ENCODE measurements around the gene NKG7. TPM values are rescaled to one million over a fixed set of nuclear protein-coding genes. Genes with fewer than 3 reads are reported as not detected.
A peak's percentile ranks its signal among the peaks of the same experiment; 100 is the strongest.

Gene NKG7
- total RNA-seq, 1 experiment from 2014 or later: not detected

DNA sequence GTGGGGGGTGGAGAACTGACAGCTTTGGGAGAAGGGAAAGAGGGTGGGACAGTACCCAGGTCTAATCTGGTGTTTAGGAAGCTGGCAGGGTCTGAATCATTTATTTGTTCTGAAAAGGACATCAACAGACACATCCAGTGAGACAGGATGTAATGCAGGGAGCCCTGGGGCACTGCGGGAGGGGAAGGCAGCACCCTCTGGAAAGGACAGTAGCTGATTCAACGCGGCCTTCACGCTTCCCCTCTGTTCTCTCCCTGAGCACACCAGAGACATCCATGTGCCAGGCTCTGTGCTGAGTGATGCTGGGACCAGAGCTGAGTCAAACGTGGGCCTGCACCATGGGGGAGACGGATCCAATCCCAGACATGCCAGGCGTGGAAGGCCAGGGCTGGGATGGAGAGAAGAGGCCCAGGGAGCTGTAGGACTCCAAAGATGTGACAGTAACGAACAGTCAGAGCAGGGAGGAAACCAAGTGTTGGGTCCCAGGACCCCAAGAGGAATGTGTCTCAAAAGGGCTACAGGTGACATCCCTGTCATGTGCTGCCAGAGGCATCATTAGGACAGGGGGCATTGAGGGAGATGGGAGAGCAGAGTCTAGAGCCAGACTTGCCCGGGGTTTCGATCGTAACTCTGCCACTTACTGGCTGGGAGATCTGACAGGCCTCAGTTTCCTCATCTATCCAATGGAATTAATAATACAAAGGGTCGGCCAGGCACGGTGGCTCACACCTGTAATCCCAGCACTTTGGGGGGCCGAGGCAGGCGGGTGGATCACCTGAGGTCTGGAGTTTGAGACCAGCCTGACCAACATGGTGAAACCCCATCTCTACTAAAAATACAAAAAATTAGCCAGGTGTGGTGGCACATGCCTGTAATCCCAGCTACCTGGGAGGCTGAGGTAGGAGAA, 8.0 kb downstream of the NKG7 start:
- DNase-seq (ENCODE audit: low spot score): peak; percentile 64

DNA sequence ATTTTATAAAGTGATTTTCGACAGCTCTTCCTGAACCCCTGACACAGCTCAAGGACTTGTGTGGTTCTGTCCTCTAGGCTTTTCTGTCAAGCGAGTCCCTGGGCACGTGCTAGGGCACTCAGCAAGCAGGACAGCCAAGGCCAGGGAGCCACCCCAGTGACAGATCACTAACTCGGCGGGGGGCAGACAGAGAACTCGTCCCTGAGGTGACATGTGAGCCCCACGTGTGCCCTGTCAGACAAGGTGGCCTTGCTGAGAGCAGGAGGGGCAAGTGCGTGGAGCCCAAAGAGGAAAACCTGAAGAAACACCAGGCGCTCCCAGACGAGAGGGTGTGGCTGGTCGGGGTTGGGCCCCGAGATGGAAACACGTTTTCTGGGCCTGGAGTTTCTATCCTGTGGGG, 11.2 kb downstream of the NKG7 start:
- no peak for DNase-seq (ENCODE audit: low spot score)

GRCh38 chr19:51359294-51359693, 13.2 kb downstream of the NKG7 start:
- DNase-seq (ENCODE audit: low spot score): no peak

GRCh38 chr19:51357952-51358351, 14.5 kb downstream of the NKG7 start:
- DNase-seq (ENCODE audit: low spot score): no peak

- DNase-seq (ENCODE audit: low spot score): no peak
Observed at GRCh38 chr19:51356159-51356801, 16.2 kb downstream of the NKG7 start.

DNA sequence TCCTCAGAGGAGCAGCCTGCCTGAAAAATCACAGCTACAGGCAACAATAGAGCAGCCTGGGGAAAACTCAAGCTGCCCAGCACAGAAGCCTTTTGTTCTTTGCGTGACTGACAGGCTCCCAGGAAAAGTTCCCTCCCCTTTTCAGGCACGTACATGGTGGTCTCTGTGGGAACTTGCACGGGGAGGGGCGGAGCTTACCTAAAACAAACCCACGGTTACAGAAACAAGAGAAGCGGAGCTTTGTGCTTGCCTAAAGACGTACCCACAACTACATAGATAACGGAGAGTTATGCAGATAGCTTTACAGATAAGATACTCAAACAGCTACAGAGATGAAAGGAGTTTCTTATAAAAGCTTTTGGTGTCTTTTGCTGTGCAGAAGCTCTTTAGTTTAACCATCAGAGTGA, 17.7 kb downstream of the NKG7 start:
- DNase-seq (ENCODE audit: low spot score): no peak

GRCh38 chr19:51354103-51354741, 18.2 kb downstream of the NKG7 start:
- DNase-seq (ENCODE audit: low spot score): no peak

- no peak for DNase-seq (ENCODE audit: low spot score)
Observed at GRCh38 chr19:51352783-51353360, 19.6 kb downstream of the NKG7 start.

DNA sequence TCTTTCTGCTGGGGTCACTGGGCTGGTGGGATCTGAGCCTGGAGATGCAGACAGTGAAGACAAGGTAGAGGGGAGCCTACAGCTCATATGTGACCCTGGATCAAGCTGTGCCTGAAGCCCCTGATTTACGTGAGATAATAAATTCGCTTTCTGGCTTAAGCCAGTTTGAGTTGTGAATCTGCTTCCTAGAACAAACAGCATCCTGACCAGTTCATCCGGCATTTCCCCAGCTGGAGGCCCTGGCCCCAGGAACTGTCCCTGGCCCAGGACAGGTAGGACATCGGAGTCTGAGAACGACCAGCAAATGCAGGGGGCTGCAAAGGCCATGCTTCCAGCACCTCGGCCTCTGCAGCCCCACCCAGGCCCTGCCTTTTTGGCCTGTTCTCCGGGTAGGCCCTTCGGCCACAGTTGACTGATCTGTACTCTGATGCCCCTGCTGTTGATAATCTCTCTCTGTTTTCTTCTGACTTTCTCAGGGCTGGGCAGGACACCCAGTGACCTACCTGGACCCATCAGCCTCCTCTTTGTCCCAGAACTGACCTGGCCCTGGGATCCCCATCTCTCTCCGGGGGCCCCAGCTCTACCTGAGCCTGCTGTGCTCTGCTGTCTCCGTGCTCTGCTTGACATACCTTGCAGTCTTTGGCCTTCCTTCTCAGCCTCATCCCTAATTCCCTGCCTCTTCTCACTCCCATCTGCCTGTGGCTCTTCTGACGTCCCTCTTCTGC, 21.0 kb downstream of the NKG7 start:
- DNase-seq (ENCODE audit: low spot score): no peak

DNA sequence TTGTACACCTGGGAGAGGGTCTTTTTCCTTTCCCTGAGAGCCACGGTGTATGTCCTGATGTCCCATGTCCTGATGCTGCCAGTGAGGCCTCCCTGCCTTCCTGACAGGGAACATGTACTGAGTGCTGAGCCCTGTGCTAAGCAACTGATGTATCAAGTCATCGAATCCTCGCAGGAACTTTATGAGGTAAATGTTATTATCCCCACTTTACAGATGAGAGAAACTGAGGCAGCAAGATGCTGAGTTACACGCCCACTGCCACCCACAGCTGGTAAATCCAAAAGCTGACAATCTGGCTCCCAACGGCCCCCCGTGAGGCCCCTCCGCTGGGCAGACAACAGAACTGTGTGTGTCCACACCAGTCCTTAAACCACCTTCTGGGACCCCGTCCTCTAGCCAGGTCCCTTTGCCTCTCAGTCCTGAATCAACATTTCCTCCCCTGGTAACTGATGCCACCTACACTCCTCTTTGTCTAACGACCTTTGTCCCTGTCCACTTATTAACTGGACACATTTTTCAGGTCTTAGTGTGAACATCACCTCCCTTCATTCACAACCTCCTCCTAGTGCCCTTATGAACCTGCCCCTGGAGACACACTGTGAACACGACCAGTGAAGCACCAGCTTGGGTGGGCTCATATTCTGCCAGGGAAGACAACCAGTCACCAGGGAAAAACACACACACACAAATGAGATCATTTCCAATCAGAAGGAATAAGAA, 25.1 kb downstream of the NKG7 start:
- peak; percentile 81 for DNase-seq (ENCODE audit: low spot score)

- DNase-seq (ENCODE audit: low spot score): no peak
Observed at GRCh38 chr19:51346742-51347141, 25.7 kb downstream of the NKG7 start.

DNA sequence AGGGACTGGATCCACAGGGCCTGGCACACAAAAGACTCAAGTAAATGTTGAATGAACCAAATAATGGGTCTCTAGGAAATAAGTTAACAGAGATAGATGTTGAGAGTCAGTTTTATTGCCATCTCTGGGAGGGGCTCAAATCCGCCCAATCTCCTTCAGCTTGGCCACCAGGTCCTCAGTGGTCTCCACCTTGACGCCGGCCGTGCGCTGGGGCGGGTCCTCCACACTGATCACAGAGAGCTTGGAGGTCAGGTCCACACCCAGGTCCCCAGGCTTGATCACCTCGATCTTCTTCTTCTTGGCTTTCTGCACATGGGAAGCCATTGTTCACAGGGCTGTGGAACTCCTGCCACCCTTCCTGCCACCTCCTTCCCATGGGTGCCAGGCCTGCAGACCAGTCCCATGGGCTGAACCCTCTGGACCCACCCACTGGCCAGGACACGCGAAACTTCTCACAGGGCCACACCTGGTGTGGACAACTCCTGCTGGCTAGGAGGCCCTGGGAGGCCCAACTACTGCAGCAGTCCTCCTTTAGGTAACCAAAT, 27.3 kb downstream of the NKG7 start:
- DNase-seq (ENCODE audit: low spot score): no peak

DNA sequence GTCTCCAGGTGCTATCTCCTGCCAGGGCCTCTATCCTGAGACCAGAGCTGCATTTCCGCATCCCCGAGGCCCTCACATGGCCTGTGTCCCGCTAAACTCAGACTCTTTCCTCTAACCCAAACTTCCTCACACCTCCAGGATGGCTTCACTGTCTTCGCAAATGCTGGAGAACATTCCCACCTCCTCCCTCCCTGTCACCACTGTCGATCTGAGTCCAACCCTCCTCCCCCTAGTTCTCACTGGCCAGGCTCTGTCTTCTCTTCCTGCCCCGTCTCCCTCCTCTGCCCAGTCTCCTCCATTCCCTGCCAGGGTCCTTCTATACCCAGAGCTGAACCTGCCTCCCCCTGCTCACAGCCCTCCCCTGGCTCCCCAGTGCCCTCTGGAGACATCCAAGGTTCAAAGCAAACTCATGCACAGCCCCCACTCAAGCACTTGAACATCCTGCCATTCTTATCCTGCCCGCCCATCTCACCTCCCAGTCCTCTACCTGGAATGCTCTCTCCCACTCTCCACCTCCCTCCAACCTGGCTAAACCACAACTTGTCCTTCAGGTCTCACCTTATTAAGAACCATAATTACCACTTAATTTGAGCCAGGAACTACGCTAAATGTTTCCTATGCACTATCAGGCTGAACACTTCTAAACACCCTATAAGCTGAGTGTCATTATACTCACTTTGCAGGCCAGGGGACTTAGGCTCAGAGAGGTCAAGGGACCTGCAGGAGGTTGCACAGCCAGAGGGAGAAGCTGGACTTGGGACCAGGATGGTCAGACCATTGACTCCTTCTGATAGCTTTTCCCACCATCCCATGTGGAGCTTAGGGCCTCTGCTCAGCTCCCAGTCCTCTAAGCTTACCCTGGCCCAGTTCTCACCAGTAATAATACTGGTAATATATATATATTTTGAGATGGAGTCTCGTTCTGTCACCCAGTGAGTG, 29.6 kb downstream of the NKG7 start:
- peak; percentile 71 for DNase-seq (ENCODE audit: low spot score)

DNA sequence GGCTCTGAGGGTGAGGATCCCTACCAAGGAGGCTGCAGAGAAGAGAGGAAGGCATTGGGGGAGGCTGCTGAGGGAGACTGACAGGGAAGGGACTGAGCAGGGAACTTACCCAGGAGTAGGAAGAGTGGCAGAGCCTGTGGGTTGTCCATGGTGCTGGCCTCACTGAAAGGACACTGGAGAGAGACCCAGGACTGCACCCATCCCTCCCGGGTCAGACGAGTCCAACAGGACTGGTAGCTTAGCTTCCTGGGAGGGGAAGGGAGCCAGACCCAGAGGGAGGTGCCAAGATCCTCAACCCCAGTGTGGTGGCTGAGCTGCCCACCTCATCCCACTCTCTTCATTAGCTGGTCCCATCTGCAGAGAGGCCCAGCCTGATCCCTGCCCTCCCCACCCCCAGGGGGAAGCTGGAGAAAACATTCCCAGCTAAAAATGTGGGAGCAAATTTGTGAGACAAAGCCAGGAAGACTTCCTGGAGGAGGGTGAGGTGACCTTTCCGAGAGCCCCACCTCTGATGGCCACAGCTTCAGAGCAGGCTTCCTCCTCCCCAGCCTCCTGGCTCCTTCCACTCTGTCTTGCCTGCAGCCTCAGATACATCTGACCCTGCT, 30.4 kb downstream of the NKG7 start, which contains the start of gene VSIG10L:
TSS of gene VSIG10L (minus strand) at position 164 of the 605 bp plus-strand sequence. CDS start at position 149, 15 bp downstream.
- peak; percentile 87 for DNase-seq (ENCODE audit: low spot score)

DNA sequence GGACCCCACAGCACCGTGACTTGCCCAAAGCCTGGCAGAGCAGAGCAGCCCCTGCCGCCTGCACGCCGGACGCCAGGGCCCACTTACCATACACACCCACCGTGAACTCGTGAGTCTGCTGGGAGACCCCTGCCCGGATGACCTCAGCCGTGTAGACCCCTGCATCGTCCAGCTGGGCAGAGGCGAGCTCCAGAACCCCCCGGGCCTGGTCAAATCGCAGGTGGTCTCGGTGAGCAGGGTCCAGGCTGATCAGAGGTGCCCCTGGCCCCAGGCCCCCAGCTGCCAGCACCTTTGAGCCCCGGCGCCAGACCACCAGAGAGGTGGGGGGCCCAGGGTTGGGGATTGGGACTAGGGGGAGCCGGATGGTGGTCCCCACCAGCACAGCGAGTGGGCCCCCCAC, 31.4 kb downstream of the NKG7 start:
- no peak for DNase-seq (ENCODE audit: low spot score)

- DNase-seq (ENCODE audit: low spot score): peak; percentile 99
Observed at GRCh38 chr19:51339687-51340656, 32.5 kb downstream of the NKG7 start.

DNA sequence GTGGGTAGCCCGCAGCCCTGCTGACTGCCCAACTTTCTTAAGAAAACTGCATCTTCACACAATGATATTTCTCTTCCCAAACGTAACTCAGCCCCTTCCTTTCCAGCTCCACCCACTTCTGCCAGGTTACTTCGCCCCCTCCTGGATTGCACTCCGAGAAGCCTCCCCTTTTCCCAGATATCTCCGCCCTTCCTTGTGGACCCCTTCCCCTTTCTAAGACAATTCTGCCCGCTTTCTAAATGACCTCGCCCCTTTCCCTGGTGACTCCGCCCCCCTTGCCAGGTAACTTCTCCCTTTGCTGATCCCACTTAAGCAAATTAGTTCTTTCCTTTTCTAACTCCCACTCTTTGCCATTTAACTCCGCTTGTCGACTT, 33.2 kb downstream of the NKG7 start:
- no peak for DNase-seq (ENCODE audit: low spot score)
